ENCODE results near the gene KLHL36.
"Not testable (repeated sequence)": the region's sequence is repeated elsewhere in the genome, so short reads cannot be mapped to it uniquely, and the experiment has no call there.

KLHL36 gene

DNA sequence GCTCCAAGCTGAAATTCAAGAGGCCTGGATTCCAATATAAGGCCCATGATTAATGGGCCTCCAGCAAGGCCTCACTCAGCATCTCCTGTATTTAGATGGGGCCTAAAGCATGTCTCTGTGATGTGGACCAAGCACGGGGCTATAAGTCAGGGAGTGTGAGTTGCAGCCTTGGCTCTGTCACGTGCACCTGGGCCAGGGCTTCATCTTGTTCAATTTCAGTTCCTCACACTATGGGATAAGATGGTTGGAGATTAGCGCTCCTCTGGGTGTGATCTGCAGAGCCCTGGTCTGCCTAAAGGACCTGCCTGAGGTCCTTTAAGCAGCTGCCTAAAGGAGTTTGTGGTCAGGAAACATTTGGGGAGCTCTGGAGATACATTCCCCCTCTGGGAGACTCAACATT lies 25.2 kb downstream of the KLHL36 start:
- no peak for DNase-seq

DNA sequence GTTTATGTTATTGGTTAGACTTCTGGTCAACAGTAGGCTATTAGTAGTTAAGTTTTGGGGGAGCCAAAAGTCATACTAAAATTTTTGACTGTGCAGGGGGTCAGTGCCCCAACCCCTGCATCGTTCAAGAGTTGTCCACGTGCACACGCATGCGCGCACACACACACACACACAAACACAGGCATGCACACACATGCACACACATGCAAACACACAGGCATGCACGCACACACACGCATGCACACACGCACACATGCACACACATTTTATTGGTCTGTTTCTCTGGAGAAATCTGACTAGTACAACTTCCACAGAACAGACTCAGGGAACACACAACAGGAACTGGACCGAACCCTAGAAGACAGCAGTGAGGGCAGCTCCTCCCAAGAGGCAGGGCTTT lies 27.1 kb downstream of the KLHL36 start:
- DNase-seq: no peak

DNA sequence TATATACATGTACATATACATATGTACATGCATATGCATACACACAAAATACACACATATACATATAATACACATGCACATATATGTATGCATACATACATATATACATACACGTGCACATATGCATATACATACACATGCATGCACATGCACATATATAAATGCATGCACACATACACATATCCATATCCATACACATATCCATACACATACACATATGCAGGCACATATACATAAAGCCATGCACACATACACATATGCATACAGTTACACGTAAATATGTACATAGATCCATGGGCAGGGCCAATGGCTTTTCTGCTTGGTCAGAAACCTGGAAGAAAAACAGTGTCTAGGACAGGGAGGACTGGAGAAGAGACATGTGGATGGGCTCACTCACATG lies 27.6 kb downstream of the KLHL36 start:
- no peak for DNase-seq

DNA sequence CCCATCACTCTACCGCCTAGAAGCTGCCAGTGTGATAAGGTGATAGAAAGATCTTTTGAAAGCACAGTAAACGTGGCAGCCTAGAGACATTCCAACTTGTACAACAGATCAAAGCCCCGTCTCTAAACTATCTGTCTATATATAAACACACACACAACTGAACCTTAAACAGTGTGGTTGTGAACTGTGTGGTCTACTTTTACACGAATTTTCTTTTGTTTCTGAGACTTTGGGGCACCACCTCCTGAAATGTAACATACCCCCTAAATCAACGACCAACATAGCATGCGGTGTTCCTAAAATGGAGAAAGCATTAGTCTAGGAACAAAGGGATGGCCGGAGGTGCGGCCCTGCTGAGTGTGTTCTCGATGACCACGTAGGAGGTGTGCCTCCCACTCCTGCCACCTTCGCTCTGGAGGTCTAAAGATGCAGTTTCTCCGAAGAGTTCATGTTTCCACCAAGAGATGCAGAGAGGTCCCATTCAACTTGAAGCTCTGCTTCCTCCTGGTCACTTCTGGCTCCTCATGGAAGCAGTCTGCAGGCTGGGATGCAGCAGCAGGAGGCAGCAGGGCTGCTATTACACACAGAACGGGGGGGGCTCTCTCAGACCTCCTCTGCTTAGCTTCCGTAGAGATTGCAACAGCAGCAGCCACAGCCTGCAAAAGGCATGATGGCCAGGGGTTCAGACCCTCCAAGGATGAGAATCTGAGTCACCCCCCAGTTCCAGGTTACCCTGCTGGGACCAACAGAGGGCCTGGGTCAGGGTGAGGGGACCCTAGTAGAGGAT lies 28.9 kb downstream of the KLHL36 start:
- no peak for DNase-seq

DNA sequence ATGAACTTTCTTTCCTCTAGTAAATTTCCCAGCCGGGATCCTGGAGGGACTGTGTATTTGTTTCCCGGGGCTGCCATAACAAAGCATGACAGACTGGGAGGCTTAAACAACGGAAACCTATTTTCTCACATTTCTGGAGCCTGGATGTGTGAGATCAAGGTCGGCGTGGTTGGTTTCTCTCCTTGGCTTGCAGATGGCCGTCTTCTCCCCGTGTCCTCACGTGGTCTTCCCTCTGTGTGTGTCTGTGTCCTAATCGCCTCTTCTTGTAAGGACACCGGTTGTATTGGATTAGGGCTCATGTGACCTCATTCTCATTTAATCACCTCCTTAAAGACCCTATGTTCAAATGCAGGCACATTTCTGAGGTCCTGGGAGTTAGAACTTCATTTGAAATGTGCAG lies 29.5 kb downstream of the KLHL36 start:
- DNase-seq: no peak

DNA sequence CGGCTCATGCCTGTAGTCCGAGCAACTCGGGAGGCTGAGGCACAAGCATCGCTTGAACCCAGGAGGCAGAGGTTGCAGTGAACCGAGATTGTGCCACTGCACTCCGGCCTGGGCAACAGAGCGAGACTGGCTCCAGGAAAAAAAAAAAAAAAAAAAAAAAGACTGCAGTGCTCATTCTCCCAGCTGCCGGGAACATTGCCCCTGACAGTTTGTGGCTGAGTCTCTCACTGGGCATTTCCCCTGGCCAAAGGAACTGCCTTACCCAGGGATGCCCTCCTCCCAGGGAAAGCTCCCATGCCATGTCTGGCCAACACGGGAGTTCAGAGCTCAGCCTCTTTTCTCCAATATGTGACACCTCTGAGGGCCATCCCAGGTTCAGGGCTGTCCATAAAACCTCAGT lies 30.2 kb downstream of the KLHL36 start:
- no peak for DNase-seq

DNA sequence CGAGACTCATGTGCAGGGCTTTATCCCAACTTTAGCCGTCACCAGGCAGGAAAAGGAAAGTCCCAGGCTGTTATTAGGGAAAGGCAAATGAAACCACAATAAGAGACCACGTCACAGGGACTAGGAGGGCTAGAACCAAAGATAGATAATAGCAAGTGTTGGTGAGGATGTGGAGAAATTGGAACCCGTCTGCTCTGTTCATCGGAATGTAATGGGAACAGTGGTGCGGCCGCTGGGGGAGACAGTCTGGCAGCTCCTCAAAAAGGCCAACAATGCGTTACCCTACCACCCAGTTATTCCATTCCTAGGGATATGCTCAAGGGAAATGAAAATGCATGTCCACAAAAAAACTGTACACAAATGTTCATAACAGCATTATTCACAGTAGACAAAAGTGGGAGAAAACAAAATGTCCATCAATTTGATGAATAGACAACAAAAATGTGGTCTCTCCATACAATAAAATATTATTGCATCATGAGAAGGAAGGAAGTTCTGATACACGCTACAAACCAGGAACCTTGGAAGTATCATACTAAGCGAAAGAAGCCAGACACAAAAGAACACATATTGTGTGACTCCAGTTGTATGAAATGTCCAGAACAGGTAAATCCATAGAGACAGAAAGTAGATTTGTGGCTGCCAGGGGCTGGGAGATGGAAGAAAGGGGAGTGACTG lies 32.0 kb downstream of the KLHL36 start:
- DNase-seq: no peak

DNA sequence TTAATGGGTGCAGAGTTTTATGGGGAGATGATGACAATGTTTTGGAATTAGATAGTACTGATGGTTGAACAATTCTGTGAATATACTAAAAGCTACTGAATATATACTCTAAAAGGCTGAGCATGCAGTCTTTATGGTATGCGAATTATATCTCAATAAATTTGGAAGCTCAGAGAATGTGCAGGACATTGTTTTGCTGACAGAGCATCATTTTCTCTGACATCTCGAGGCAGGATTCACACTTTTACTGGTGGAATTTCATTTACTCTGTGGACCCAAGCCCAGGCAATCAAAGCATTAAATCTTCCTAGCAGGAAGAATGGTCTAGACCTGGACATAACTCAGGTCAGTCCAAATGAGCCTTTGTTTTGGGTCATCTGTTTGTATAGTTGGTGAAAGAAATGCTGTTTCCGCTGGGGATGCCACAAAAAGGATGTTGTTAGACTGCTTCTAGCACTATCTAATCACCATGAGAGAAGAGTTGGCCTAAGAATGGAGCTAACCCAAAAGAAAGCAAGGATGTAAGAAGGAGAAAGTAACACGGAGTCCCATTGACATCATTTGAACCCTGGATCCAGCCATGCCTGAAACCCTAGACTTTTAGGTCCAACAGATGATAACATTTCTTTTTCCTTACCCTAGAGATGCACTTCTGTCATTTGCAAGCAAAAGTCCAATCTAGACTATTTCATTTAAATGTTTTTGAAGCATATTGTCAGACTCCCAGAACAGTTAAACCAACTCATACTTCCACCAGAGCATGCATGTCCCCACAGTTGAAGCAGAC lies 32.7 kb downstream of the KLHL36 start:
- no peak for DNase-seq

DNA sequence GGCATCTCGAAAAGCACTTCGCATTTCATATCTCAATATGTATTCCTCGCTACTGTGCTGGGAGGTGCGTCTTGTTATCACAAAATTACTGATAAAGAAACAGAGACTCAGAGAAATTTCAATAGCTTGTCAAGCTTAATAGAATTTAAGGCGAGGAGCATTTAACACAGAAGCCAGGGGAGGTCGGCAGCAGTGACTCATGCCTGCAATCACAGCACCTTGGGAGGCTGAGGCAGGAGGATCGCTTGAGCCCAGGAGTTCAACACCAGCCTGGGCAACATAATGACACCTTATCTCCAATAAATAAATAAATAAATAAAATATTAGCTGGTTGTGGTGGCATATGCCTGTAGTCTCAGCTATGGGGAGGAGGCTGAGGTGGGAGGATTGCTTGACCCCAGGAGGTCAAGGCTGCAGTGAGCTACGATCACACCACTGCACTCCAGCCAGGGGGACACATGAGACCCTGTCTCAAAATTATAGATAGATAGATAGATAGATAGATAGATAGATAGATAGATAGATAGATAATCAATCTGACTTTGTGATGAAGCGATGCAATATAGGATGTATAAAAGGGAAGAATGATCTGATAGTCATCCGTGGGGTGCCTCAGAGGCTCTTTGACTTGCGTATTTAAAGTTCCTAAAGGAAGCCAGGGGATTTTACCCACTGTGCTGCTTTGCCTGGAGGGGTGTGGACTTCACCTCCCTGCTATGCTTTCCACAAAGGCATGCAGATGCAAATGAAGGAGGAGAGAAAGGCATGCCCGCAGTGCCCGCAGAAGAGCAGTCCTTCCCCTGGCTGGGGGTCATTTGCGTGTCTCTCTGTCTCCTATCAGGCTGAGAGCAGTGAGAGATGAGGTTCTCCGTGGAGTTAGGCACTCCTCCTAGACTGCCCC lies 35.6 kb downstream of the KLHL36 start:
- no peak for DNase-seq

DNA sequence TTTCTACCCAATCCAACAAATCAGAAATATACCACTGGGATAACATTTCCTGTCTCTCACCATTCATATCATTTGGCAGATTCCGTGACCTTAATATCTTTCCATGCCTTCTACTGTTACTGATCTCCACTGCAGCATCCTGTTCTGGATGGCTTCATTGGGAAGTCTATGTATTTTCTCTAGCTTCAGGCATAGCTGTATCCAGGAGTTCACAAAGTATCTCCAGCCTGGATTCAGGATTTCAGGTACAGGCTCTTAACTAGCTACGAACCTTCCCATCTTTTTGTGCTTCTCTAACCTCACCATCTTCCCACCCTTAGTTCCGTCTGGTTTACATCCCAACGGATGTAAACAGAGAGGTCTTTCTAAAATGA lies 36.3 kb downstream of the KLHL36 start:
- no peak for DNase-seq

DNA sequence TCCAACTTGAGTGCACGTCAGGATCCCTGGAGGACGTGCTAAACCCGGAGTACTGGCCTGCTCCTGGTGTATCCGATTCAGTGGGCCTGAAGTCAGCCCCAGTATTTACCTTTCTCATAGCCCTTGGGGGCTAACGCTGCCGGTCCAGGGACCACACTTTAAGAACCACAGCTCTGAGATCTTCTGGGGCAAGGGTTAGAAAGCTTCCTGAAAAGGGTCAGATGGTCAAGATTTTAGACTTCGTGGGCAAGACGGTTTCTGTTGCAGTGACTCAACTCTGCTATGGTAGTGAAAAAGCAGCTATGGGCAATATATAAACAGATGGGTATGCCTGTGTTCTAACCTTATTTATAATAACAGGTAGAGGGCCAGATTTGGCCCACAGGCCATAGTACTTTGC lies 36.9 kb downstream of the KLHL36 start:
- no peak for DNase-seq

DNA sequence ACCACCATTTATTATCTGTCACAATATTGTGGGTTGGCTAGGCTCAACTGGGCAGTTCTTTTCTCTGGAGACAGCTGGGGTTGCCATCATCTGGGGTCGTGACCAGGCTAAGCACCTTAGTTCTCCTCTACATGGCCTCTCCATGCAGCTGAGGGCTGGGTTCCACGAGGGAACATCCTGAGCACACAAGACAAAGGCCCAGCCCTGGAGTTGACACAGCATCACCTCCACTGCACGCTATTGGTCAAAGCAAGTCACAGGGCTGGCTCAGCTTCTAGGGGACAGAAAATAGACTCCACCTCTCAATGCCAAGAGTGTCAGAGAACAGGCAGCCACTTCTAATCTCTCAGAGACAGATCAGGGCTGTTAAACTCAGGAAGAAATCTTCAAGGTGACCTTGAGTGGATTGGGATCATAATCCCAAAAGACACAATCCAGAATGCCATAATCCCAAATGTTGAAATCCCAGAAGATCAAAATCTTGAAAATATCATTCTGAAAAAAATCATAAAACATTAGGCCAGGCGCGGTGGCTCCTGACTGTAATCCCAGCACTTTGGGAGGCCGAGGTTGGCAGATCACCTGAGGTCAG lies 38.5 kb downstream of the KLHL36 start:
- DNase-seq: no peak

DNA sequence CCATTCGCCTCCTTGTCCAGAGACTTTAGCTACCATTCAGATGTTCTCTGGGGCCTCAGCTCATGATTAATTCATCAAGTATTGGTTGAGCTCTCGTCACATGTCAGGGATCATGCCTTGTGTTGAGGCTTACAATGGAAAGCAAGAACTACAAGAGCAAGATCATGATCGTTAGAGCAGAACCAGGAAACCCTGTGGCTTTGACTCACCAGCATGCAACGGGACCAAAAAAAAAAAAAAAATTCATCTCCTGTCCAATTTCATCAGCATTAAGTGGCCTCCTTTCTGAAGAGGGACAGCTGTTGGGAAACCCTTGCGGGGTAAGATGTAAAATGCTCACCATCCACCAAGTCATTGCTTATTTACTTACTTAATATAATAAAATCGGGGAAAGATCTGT lies 39.4 kb downstream of the KLHL36 start:
- no peak for DNase-seq

DNA sequence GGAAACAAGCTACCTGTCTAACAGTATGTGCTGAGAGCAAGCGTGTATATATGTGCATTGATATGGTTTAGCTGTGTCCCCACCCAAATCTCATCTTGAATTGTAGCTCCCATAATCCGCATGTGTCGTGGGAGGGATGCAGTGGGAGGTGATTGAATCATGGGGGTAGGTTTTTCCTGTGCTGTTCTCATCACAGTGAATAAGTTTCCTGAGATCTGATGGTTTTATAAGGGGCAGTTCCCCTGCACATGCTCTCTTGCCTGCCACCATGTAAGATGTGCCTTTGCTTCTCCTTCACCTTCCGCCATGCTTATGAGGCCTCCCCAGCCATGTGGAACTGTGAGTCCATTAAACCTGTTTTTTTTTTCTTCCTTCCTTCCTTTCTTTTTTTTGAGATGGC lies 39.9 kb downstream of the KLHL36 start:
- not testable (repeated sequence) for DNase-seq

DNA sequence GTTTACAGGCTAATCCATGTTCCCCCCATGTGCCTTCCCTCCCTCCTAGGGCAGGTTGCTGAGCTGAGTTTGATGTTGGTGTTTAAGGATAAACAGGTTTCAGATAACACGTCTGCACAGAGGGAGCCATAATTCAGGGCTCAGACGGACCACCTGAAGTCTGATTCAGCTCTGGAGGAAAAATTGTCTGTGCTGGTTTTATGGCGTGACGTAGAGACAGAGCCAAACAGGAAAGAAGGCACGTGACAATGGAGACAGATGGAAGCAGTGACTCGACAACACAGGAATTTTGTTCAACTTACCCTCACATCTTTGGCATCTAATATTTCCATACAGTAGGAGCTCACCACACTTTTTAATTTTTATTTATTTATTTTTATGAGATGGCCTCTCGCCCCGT lies 40.8 kb downstream of the KLHL36 start:
- no peak for DNase-seq

DNA sequence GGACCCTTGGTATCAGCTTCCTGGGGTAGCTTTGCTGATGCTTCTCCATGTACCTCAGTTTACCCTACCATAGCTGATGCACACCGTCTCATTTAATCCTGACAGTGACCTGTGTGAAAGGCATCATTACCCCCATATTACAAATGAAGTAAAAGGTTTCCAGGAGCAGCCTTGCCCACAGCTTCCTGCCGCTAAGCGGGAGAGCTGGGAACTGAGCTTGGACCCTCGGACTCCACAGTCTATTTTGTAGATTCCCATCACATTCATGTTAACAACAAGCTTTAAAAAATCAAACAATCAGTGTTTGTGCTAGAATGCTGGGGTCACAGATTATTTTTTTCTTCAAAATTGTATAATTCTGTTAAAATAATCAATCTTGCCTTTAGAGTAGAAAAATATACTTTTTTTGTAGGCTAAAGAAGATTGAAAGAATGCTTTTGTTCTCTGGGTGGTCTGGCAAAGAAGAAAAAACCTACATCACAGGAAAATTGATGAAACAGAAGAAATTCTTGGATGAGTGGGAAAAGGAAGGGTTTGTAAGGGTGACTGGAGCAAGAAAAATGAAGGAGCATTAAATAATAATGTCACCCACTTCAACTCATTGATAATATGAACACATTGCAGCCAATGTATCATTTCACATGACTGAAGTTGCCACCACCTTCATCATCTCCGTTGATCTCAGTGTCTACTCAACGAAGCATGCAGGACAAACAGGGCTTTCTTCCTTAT lies 41.9 kb downstream of the KLHL36 start:
- DNase-seq: no peak

DNA sequence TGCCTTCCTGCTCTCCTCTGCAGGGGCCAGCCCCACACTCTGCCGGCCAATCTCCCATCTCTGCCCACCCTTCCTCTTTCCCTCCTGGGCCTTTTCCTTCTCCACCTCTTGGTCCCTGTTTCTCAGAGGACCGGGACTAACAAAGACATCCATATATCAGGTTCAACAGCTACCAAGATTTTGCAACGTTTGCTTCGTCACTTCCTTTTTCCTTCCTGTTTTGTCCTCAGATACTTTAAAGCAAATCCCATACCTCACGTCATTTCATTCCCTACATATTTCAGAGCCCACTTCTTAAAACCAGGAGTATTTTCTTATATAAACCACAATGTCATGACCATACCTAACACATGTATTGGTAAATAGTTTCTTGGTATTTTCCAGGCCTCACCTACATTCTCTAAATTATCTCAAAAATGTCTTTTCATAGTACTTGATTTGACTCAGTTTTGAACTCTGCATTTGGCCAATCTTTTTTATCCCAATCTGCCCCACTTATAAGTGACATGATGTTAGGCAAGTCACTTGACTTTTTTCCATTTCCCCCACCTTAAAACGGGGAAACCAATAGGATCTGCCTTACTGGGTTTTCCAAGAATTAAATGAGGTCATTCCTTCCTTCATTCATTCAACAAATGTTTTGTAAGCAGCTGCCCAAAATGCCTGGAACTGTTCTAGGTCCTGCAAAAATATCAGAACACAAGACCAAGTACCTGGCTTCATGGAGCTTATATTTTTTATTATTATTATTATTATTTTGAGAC lies 44.3 kb downstream of the KLHL36 start:
- DNase-seq: no peak

DNA sequence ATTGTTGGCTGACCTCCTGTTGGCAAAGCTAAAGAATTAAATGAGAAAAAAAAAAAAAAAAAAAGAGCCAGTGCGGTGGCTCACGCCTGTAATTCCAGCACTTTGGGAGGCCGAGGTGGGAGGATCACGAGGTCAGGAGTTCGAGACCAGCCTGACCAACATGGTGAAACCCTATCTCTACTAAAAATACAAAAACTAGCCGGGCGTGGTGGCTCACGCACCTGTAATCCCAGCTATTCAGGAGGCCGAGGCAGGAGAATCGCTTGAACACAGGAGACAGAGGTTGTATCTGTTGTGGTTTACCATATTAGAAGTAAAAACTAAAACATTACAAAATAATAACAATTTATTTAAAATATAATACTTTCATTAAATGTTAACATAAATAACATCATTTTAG lies 45.6 kb downstream of the KLHL36 start:
- DNase-seq: not testable (repeated sequence)

DNA sequence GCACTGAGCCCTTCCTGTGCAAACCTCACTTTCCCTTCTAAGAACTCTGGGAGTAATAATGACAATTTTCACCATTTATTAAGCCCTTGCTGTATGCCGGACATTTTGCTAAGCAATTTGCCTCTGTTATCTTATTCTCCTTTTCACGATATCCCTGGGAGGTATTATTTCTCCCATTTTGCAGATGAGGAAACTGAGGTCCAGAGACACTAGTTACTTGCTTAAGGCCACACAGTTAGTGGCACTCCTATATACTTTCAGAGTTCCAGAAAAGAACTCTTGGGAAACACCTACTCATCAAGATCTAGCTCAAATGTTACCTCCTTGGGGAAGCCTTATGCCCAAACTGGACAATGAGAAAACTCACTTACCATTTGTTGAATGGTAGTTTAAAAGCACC lies 46.7 kb downstream of the KLHL36 start:
- no peak for DNase-seq

DNA sequence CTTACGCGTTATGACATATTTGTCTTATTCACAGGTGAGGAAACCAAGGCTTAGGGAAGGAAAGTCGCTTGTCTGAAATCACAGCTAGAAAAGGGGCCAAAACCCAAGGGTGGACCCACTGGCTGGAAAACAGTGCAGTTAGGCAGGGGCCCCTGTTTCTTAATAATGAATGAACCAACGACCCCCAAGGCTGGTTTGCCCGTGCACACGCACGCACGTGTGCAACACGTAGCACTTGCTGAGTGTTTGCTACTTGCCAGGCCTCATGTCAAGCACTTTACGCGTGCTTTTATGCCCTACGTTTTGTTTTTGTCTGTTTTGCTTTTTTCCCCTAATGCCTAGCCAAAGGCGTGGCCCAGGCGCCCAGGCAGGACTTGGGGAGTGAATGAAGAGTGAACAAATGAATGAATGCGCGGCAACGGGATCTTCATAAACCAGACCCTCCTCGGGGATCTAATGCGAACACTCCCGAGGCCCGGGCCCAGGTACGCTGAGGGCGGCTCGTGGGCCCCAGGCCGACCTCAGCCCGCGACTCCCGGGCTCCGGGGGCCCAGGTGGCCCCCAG lies 50.9 kb downstream of the KLHL36 start:
- DNase-seq: no peak

All from stimulated activated CD4-positive, alpha-beta T cell treated with anti-CD3 and anti-CD28 coated beads, Interleukin-12 subunit alpha, Interleukin-12 subunit beta, amount 100 ng/mL, for 4 hours (primary cell).